ENCODE measurements around the gene CKAP2L.
"Not testable (repeated sequence)": the region's sequence is repeated elsewhere in the genome, so short reads cannot be mapped to it uniquely, and the experiment has no call there.

Gene CKAP2L

GRCh38 chr2:112714331-112714730 is 50.1 kb downstream of the CKAP2L start:
- Mint-ChIP-seq H3K27me3 (no peaks in the 10 kb centered on the region), H3K4me1 (no peaks in the 10 kb centered on the region), H3K9me3 (no peaks in the 10 kb centered on the region), H3K27ac (ENCODE audit: low read depth) (no peak overlapping the region), H3K36me3 (ENCODE audit: insufficient read depth) (no peaks in the 10 kb centered on the region), H3K4me3 (no peak overlapping the region)
- ATAC-seq (replicated peaks; ENCODE audit: extremely low read depth, poor library complexity, severe bottlenecking) (no peak), DNase-seq (ENCODE audit: low spot score in 2 of 2) (no peak)

GRCh38 chr2:112713926-112714325 is 50.5 kb downstream of the CKAP2L start:
- H3K27ac Mint-ChIP-seq (ENCODE audit: low read depth) = no peak overlapping the region
- no peak overlapping the region for H3K4me3 Mint-ChIP-seq
- no peaks in the 10 kb centered on the region for H3K4me1 Mint-ChIP-seq
- no peaks in the 10 kb centered on the region for H3K36me3 Mint-ChIP-seq (ENCODE audit: insufficient read depth)
- DNase-seq (ENCODE audit: low spot score in 2 of 2) (no peak), ATAC-seq (replicated peaks; ENCODE audit: extremely low read depth, poor library complexity, severe bottlenecking) (no peak)
- no peaks in the 10 kb centered on the region for H3K27me3 Mint-ChIP-seq
- H3K9me3 Mint-ChIP-seq = no peaks in the 10 kb centered on the region

- Mint-ChIP-seq H3K27ac (ENCODE audit: low read depth) (no peak overlapping the region), H3K36me3 (ENCODE audit: insufficient read depth) (no peaks in the 10 kb centered on the region), H3K27me3 (no peaks in the 10 kb centered on the region), H3K4me1 (no peaks in the 10 kb centered on the region), H3K9me3 (no peaks in the 10 kb centered on the region), H3K4me3 (no peak overlapping the region)
- DNase-seq (ENCODE audit: low spot score in 2 of 2) = no peak
- no peak for ATAC-seq (replicated peaks; ENCODE audit: extremely low read depth, poor library complexity, severe bottlenecking)
These were observed 50.9 kb downstream of the CKAP2L start for GRCh38 chr2:112713585-112713925.

GRCh38 chr2:112712903-112713584 is 51.4 kb downstream of the CKAP2L start:
- Mint-ChIP-seq H3K4me3 (no peak overlapping the region), H3K4me1 (peaks cover 5% of the 10 kb centered on the region), H3K9me3 (no peaks in the 10 kb centered on the region), H3K36me3 (ENCODE audit: insufficient read depth) (no peaks in the 10 kb centered on the region), H3K27ac (ENCODE audit: low read depth) (no peak overlapping the region), H3K27me3 (no peaks in the 10 kb centered on the region)
- DNase-seq (ENCODE audit: low spot score in 2 of 2) (no peak), ATAC-seq (replicated peaks; ENCODE audit: extremely low read depth, poor library complexity, severe bottlenecking) (no peak)

- DNase-seq (ENCODE audit: low spot score in 2 of 2) (no peak), ATAC-seq (replicated peaks; ENCODE audit: extremely low read depth, poor library complexity, severe bottlenecking) (no peak)
- Mint-ChIP-seq H3K4me3 (no peak overlapping the region), H3K4me1 (peaks cover 10% of the 10 kb centered on the region), H3K9me3 (no peaks in the 10 kb centered on the region), H3K27ac (ENCODE audit: low read depth) (no peak overlapping the region), H3K27me3 (no peaks in the 10 kb centered on the region), H3K36me3 (ENCODE audit: insufficient read depth) (no peaks in the 10 kb centered on the region)
These were observed 51.9 kb downstream of the CKAP2L start for GRCh38 chr2:112712465-112712864.

GRCh38 chr2:112710956-112711750 is 53.3 kb downstream of the CKAP2L start:
- Mint-ChIP-seq H3K27me3 (no peaks in the 10 kb centered on the region), H3K4me1 (peaks cover 18% of the 10 kb centered on the region), H3K27ac (ENCODE audit: low read depth) (no peak overlapping the region), H3K4me3 (no peak overlapping the region), H3K36me3 (ENCODE audit: insufficient read depth) (peaks cover 3% of the 10 kb centered on the region), H3K9me3 (no peaks in the 10 kb centered on the region)
- DNase-seq (ENCODE audit: low spot score in 2 of 2) (no peak), ATAC-seq (replicated peaks; ENCODE audit: extremely low read depth, poor library complexity, severe bottlenecking) (no peak)

- Mint-ChIP-seq H3K9me3 (no peaks in the 10 kb centered on the region), H3K4me1 (peaks cover 28% of the 10 kb centered on the region), H3K4me3 (no peak overlapping the region)
These were observed 54.7 kb downstream of the CKAP2L start for GRCh38 chr2:112709703-112710102.

GRCh38 chr2:112708968-112709367 is 55.4 kb downstream of the CKAP2L start:
- ATAC-seq (replicated peaks; ENCODE audit: extremely low read depth, poor library complexity, severe bottlenecking) (no peak), DNase-seq (ENCODE audit: low spot score in 2 of 2) (no peak)
- Mint-ChIP-seq H3K4me3 (no peak overlapping the region), H3K4me1 (peaks cover 28% of the 10 kb centered on the region), H3K27me3 (no peaks in the 10 kb centered on the region), H3K36me3 (ENCODE audit: insufficient read depth) (peaks cover 4% of the 10 kb centered on the region), H3K27ac (ENCODE audit: low read depth) (peak overlapping the region; percentile 77), H3K9me3 (no peaks in the 10 kb centered on the region)

More at GRCh38 chr2:112709703-112710102, 54.7 kb downstream of the CKAP2L start:
- H3K27ac Mint-ChIP-seq (ENCODE audit: low read depth) = peak overlapping the region; percentile 77
- DNase-seq (ENCODE audit: low spot score in 2 of 2) (no peak), ATAC-seq (replicated peaks; ENCODE audit: extremely low read depth, poor library complexity, severe bottlenecking) (no peak)
- no peaks in the 10 kb centered on the region for H3K27me3 Mint-ChIP-seq
- peaks cover 4% of the 10 kb centered on the region for H3K36me3 Mint-ChIP-seq (ENCODE audit: insufficient read depth)

GRCh38 chr2:112706947-112707346 is 57.5 kb downstream of the CKAP2L start:
- H3K4me1 Mint-ChIP-seq = peaks cover 28% of the 10 kb centered on the region

GRCh38 chr2:112706170-112706664 is 58.2 kb downstream of the CKAP2L start:
- peak; percentile 95 for ATAC-seq (replicated peaks; ENCODE audit: extremely low read depth, poor library complexity, severe bottlenecking)
- peaks cover 28% of the 10 kb centered on the region for H3K4me1 Mint-ChIP-seq
- H3K27me3 Mint-ChIP-seq = no peaks in the 10 kb centered on the region
- H3K4me3 Mint-ChIP-seq = peak overlapping the region; percentile 41
- DNase-seq (ENCODE audit: low spot score in 2 of 2) = peak; percentile 33
- H3K9me3 Mint-ChIP-seq = no peaks in the 10 kb centered on the region
- H3K27ac Mint-ChIP-seq (ENCODE audit: low read depth) = no peak overlapping the region
- H3K36me3 Mint-ChIP-seq (ENCODE audit: insufficient read depth) = peaks cover 4% of the 10 kb centered on the region

More at GRCh38 chr2:112706947-112707346, 57.5 kb downstream of the CKAP2L start:
- not testable (repeated sequence) for H3K27me3 Mint-ChIP-seq; H3K4me3 Mint-ChIP-seq; H3K9me3 Mint-ChIP-seq; H3K36me3 Mint-ChIP-seq (ENCODE audit: insufficient read depth); H3K27ac Mint-ChIP-seq (ENCODE audit: low read depth); DNase-seq (ENCODE audit: low spot score in 2 of 2); ATAC-seq (replicated peaks; ENCODE audit: extremely low read depth, poor library complexity, severe bottlenecking)

GRCh38 chr2:112705575-112705974 is 58.8 kb downstream of the CKAP2L start:
- H3K27me3 Mint-ChIP-seq = no peaks in the 10 kb centered on the region
- no peak for ATAC-seq (replicated peaks; ENCODE audit: extremely low read depth, poor library complexity, severe bottlenecking)
- no peaks in the 10 kb centered on the region for H3K9me3 Mint-ChIP-seq
- H3K36me3 Mint-ChIP-seq (ENCODE audit: insufficient read depth) = peaks cover 4% of the 10 kb centered on the region
- no peak overlapping the region for H3K27ac Mint-ChIP-seq (ENCODE audit: low read depth)
- no peak overlapping the region for H3K4me3 Mint-ChIP-seq
- no peak for DNase-seq (ENCODE audit: low spot score in 2 of 2)
- H3K4me1 Mint-ChIP-seq = peaks cover 28% of the 10 kb centered on the region

GRCh38 chr2:112703684-112704083 is 60.7 kb downstream of the CKAP2L start:
- H3K4me1 Mint-ChIP-seq = peaks cover 28% of the 10 kb centered on the region
- no peaks in the 10 kb centered on the region for H3K9me3 Mint-ChIP-seq

GRCh38 chr2:112701052-112701451 is 63.4 kb downstream of the CKAP2L start:
- peak overlapping the region; percentile 35 for H3K27ac Mint-ChIP-seq (ENCODE audit: low read depth)
- H3K9me3 Mint-ChIP-seq = no peaks in the 10 kb centered on the region
- ATAC-seq (replicated peaks; ENCODE audit: extremely low read depth, poor library complexity, severe bottlenecking) (no peak), DNase-seq (ENCODE audit: low spot score in 2 of 2) (no peak)
- no peaks in the 10 kb centered on the region for H3K36me3 Mint-ChIP-seq (ENCODE audit: insufficient read depth)
- no peaks in the 10 kb centered on the region for H3K27me3 Mint-ChIP-seq
- no peak overlapping the region for H3K4me3 Mint-ChIP-seq
- peaks cover 9% of the 10 kb centered on the region for H3K4me1 Mint-ChIP-seq

More at GRCh38 chr2:112703684-112704083, 60.7 kb downstream of the CKAP2L start:
- H3K4me3 Mint-ChIP-seq = no peak overlapping the region
- peaks cover 4% of the 10 kb centered on the region for H3K36me3 Mint-ChIP-seq (ENCODE audit: insufficient read depth)
- DNase-seq (ENCODE audit: low spot score in 2 of 2) (no peak), ATAC-seq (replicated peaks; ENCODE audit: extremely low read depth, poor library complexity, severe bottlenecking) (no peak)
- H3K27ac Mint-ChIP-seq (ENCODE audit: low read depth) = no peak overlapping the region
- no peaks in the 10 kb centered on the region for H3K27me3 Mint-ChIP-seq
